Neural progenitor cell (in vitro differentiated cells): Measurements from ENCODE around the gene SCAP. TPM values are rescaled to one million over a fixed set of nuclear protein-coding genes. Genes with fewer than 3 reads are reported as not detected.

Experiments used
- DNase-seq: peaks from one replicate; pipeline ENCODE4 v3.0.0-alpha.2; 2016; ENCODE audit warnings: low spot score
- H2AFZ ChIP-seq: fragments of 200-600 bp; sonication (generic); replicated peaks from 2 replicates; pipeline ENCODE4 v1.6.1; 2016; ENCODE audit warnings: antibody characterized with exemption
- H3F3A ChIP-seq: fragments of 200-600 bp; sonication (generic); 2 replicates; pipeline ENCODE4 v1.6.1; 2016; ENCODE audit warnings: antibody characterized with exemption, low read depth
- H3K27ac ChIP-seq: fragments of 200-600 bp; sonication (generic); 2 replicates; pipeline ENCODE4 v1.5.1; 2016; ENCODE audit warnings: mild to moderate bottlenecking
- H3K27me3 ChIP-seq: fragments of 200-600 bp; sonication (generic); 2 replicates; pipeline ENCODE4 v1.6.1; 2016; ENCODE audit warnings: mild to moderate bottlenecking, moderate library complexity
- H3K36me3 ChIP-seq: fragments of 200-600 bp; sonication (generic); 2 replicates; pipeline ENCODE4 v1.5.1; 2016
- H3K4me1 ChIP-seq: fragments of 200-600 bp; sonication (generic); 2 replicates; pipeline ENCODE4 v1.6.1; 2016; ENCODE audit warnings: mixed run types
- H3K4me2 ChIP-seq: fragments of 200-600 bp; sonication (generic); 2 replicates; pipeline ENCODE4 v1.6.1; 2016
- H3K4me3 ChIP-seq: fragments of 200-600 bp; sonication (generic); 2 replicates; pipeline ENCODE4 v1.5.1; 2016
- H3K79me2 ChIP-seq: fragments of 200-600 bp; sonication (generic); 2 replicates; pipeline ENCODE4 v1.6.1; 2016; ENCODE audit warnings: low read depth
- H3K9ac ChIP-seq: fragments of 200-600 bp; sonication (generic); 2 replicates; pipeline ENCODE4 v1.6.1; 2016
- H3K9me3 ChIP-seq: fragments of 200-600 bp; sonication (generic); 2 replicates; pipeline ENCODE4 v1.5.1; 2016; ENCODE audit warnings: low read depth
- H4K20me1 ChIP-seq: fragments of 200-600 bp; sonication (generic); 2 replicates; pipeline ENCODE4 v1.6.1; 2016; ENCODE audit warnings: low read depth
- H3K27ac Mint-ChIP-seq: 3 replicates; pipeline ENCODE4 v1.8.0; 2021; ENCODE audit warnings: mixed read lengths
- H3K27me3 Mint-ChIP-seq: 2 replicates; pipeline ENCODE4 v1.8.0; 2022; ENCODE audit warnings: low read depth, mild to moderate bottlenecking, inconsistent platforms, moderate library complexity, mixed read lengths; ENCODE audit not compliant: insufficient read depth
- H3K36me3 Mint-ChIP-seq: 3 replicates; pipeline ENCODE4 v1.8.0; 2021; ENCODE audit warnings: mixed read lengths
- H3K4me1 Mint-ChIP-seq: 3 replicates; pipeline ENCODE4 v1.8.0; 2021; ENCODE audit warnings: mixed read lengths
- H3K4me3 Mint-ChIP-seq: 3 replicates; pipeline ENCODE4 v1.8.0; 2021; ENCODE audit warnings: mild to moderate bottlenecking, moderate library complexity, mixed read lengths
- H3K9me3 Mint-ChIP-seq: 3 replicates; pipeline ENCODE4 v1.8.0; 2020; ENCODE audit warnings: mixed read lengths
- CTCF ChIP-seq: fragments of 200-600 bp; sonication (generic); IDR thresholded peaks from 2 replicates; pipeline ENCODE4 v1.5.1; 2017; ENCODE audit warnings: antibody characterized with exemption, mild to moderate bottlenecking
- EZH2 ChIP-seq: fragments of 200-600 bp; sonication (generic); IDR thresholded peaks from 2 replicates; pipeline ENCODE4 v1.6.1; 2017; ENCODE audit warnings: antibody characterized with exemption, mild to moderate bottlenecking, moderate library complexity
- EZH2phosphoT487 ChIP-seq: fragments of 200-600 bp; sonication (generic); IDR thresholded peaks from 2 replicates; pipeline ENCODE4 v1.6.1; 2017; ENCODE audit warnings: antibody characterized with exemption
- total RNA-seq: library from RNA; depleted of rRNA; stranded (reverse); fragments of >200 nt; gene quantifications from 2 replicates; pipeline ENCODE4 v1.2.3, GENCODE V29; 2015; ENCODE audit warnings: low replicate concordance

The SCAP gene
- total RNA-seq, 1 donor from 2014 or later, result 33.0 TPM

- H3K27me3 ChIP-seq, result no peaks in the 10 kb centered on the region
- H3K4me1 ChIP-seq, result no peaks in the 10 kb centered on the region
- no peak for DNase-seq
- H4K20me1 ChIP-seq, result no peaks in the 10 kb centered on the region
- Mint-ChIP-seq H3K27me3 (no peaks in the 10 kb centered on the region), H3K4me1 (peaks cover 4% of the 10 kb centered on the region), H3K36me3 (peaks cover 39% of the 10 kb centered on the region), H3K4me3 (no peak overlapping the region), H3K9me3 (no peaks in the 10 kb centered on the region), H3K27ac (no peak overlapping the region)
- no peak overlapping the region for H2AFZ ChIP-seq
- H3K9ac ChIP-seq, result no peak overlapping the region
- no peak overlapping the region for H3K27ac ChIP-seq
- no peaks in the 10 kb centered on the region for H3K9me3 ChIP-seq
- H3K36me3 ChIP-seq, result peaks cover 6% of the 10 kb centered on the region
- no peak overlapping the region for H3K4me3 ChIP-seq
- TF ChIP-seq CTCF (no peak), EZH2 (no peak), EZH2phosphoT487 (no peak)
- no peaks in the 10 kb centered on the region for H3K79me2 ChIP-seq
- H3K4me2 ChIP-seq, result no peak overlapping the region
- H3F3A ChIP-seq, result no peaks in the 10 kb centered on the region
These were observed 27.3 kb upstream of the SCAP start for GRCh38 chr3:47503033-47503432.

DNA sequence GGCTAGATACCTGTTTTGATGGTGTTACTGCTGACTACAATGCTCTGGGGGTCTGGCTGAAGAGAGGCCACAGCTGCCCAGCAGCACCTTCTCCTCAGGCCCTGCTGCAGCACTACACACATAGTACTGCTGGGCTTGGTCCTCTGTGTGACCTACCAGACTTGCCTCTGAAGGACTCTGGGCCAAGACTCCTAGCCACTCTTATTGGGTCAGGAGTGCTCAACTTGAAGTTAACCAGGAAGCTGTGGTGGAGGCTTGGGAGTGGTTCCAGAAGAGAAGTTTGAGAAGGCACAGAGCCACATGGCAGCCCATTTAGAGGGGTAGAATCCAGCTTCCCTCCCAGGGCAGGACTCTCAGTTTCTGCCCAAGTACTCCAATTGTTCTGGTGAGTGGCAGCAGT lies 21.2 kb upstream of the SCAP start:
- Histone ChIP-seq H3K9me3 (no peaks in the 10 kb centered on the region), H2AFZ (no peak overlapping the region), H3K9ac (no peak overlapping the region), H3F3A (no peaks in the 10 kb centered on the region), H3K4me2 (no peak overlapping the region), H4K20me1 (no peaks in the 10 kb centered on the region), H3K4me3 (no peak overlapping the region), H3K79me2 (no peaks in the 10 kb centered on the region), H3K4me1 (no peaks in the 10 kb centered on the region), H3K27ac (no peak overlapping the region), H3K36me3 (peaks cover 4% of the 10 kb centered on the region), H3K27me3 (no peaks in the 10 kb centered on the region)
- Mint-ChIP-seq H3K4me3 (no peak overlapping the region), H3K27me3 (peaks cover 2% of the 10 kb centered on the region), H3K4me1 (peaks cover 5% of the 10 kb centered on the region), H3K36me3 (peaks cover 35% of the 10 kb centered on the region), H3K27ac (no peak overlapping the region), H3K9me3 (no peaks in the 10 kb centered on the region)
- DNase-seq, result no peak
- TF ChIP-seq EZH2phosphoT487 (no peak), EZH2 (no peak), CTCF (no peak)

- Mint-ChIP-seq H3K27ac (no peak overlapping the region), H3K4me1 (peaks cover 2% of the 10 kb centered on the region), H3K9me3 (no peaks in the 10 kb centered on the region), H3K27me3 (peaks cover 2% of the 10 kb centered on the region), H3K4me3 (no peak overlapping the region), H3K36me3 (peaks cover 30% of the 10 kb centered on the region)
- Histone ChIP-seq H3K79me2 (no peaks in the 10 kb centered on the region), H3K4me2 (no peak overlapping the region), H3K4me1 (no peaks in the 10 kb centered on the region), H3K27me3 (no peaks in the 10 kb centered on the region), H3K4me3 (no peak overlapping the region), H4K20me1 (no peaks in the 10 kb centered on the region), H3K9me3 (no peaks in the 10 kb centered on the region), H3F3A (no peaks in the 10 kb centered on the region), H2AFZ (no peak overlapping the region), H3K9ac (no peak overlapping the region), H3K27ac (no peak overlapping the region), H3K36me3 (no peaks in the 10 kb centered on the region)
- DNase-seq, result no peak
- no peak for TF ChIP-seq CTCF
- TF ChIP-seq EZH2phosphoT487, result no peak
- no peak for TF ChIP-seq EZH2
These were observed 20.1 kb upstream of the SCAP start for GRCh38 chr3:47495886-47496285.

DNA sequence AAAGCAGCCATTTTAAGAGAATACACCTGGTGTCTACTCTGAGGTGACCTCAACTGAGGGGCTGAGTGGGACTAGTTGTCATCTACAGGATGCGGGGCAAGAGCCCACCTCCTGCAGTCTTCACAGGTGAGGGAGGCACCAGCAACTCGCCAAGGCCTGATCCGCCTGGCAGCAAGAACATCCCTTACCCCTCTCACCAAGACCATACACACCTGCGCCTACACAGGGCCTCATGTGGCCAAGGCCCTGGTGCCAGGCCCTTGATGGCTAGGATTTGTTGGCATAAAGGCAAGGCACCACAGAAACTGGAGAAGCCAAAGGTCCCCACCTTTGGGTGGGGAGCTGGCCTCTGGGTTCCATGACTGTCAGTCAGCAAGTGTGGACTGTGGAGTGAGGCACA lies 19.4 kb upstream of the SCAP start:
- Histone ChIP-seq H3K4me1 (no peaks in the 10 kb centered on the region), H3K36me3 (no peaks in the 10 kb centered on the region), H3K27me3 (no peaks in the 10 kb centered on the region), H2AFZ (no peak overlapping the region), H3K9me3 (no peaks in the 10 kb centered on the region), H3K79me2 (no peaks in the 10 kb centered on the region), H3K27ac (no peak overlapping the region), H3K4me3 (no peak overlapping the region), H3K4me2 (no peak overlapping the region), H4K20me1 (no peaks in the 10 kb centered on the region), H3F3A (no peaks in the 10 kb centered on the region), H3K9ac (no peak overlapping the region)
- H3K36me3 Mint-ChIP-seq, result peaks cover 30% of the 10 kb centered on the region
- TF ChIP-seq CTCF, result no peak
- TF ChIP-seq EZH2phosphoT487, result no peak
- no peak for TF ChIP-seq EZH2
- no peak for DNase-seq
- H3K27me3 Mint-ChIP-seq, result peaks cover 2% of the 10 kb centered on the region
- H3K9me3 Mint-ChIP-seq, result no peaks in the 10 kb centered on the region
- peaks cover 2% of the 10 kb centered on the region for H3K4me1 Mint-ChIP-seq
- no peak overlapping the region for H3K27ac Mint-ChIP-seq
- H3K4me3 Mint-ChIP-seq, result no peak overlapping the region
